AG04449 (cell line): ENCODE results near the gene MAP4K1.

ENCODE experiments used
- CTCF ChIA-PET: fragments of 350-600 bp; formaldehyde crosslinking; extraction: SDS; loops from one replicate; lab custom pipeline; 2021; ENCODE audit warnings: antibody characterized with exemption; lab: Yijun Ruan, JAX
- POLR2A ChIA-PET: fragments of 400-600, 350-600 bp; formaldehyde crosslinking; extraction: SDS; loops from one replicate; lab custom pipeline; 2020; ENCODE audit warnings: antibody characterized with exemption, inconsistent platforms; lab: Yijun Ruan, JAX
- DNase-seq: peaks from one replicate; pipeline ENCODE4 v3.0.0-alpha.2; 2010; ENCODE audit warnings: low read depth, low spot score
- H3K4me3 ChIP-seq: 2 replicates; pipeline ENCODE4 v1.5.1; 2011; ENCODE audit warnings: low read depth, mild to moderate bottlenecking, control low read depth, low read length
- CTCF ChIP-seq: IDR thresholded peaks from one replicate; pipeline ENCODE4 v1.5.1; 2011; ENCODE audit warnings: mild to moderate bottlenecking, moderate library complexity, low read length, control low read depth, inconsistent platforms; ENCODE audit not compliant: insufficient read depth; ENCODE audit errors: missing control alignments

MAP4K1 gene

GRCh38 chr19:38538793-38539528 lies 78.8 kb downstream of the MAP4K1 start:
- no peak for DNase-seq
- TF ChIP-seq CTCF: no peak
- ChIA-PET POLR2A (no interaction called here), CTCF (no interaction called here)
- no peak overlapping the region for H3K4me3 ChIP-seq

- no peak for TF ChIP-seq CTCF
- no peak overlapping the region for H3K4me3 ChIP-seq
- ChIA-PET CTCF (no interaction called here), POLR2A (no interaction called here)
- DNase-seq: no peak
These were observed 79.4 kb downstream of the MAP4K1 start for GRCh38 chr19:38538386-38538785.
